Thyroid gland (tissue), 4 donors: Measurements from ENCODE around the gene SOX1.

ENCODE experiments used
- POLR2A ChIP-seq, 2 donors: fragments of 450-650 bp; IDR thresholded peaks; one replicate each; pipeline ENCODE4 v1.6.1; 2017; ENCODE audit warnings: antibody characterized with exemption in 2 of 2, mild to moderate bottlenecking in 2 of 2, moderate library complexity in 1 of 2
- TF ChIP-seq, protein P1 (sequence below), 6 experiments: fragments of 200-600 bp in 3 of 6; fragments of 450-650 bp in 3 of 6; sonication (generic) in 3 of 6; IDR thresholded peaks; one replicate each; pipeline ENCODE4 v1.5.1; 2016 to 2019; ENCODE audit warnings: antibody characterized with exemption in 6 of 6, mild to moderate bottlenecking in 2 of 6, inconsistent platforms in 1 of 6, moderate library complexity in 1 of 6

DNA sequence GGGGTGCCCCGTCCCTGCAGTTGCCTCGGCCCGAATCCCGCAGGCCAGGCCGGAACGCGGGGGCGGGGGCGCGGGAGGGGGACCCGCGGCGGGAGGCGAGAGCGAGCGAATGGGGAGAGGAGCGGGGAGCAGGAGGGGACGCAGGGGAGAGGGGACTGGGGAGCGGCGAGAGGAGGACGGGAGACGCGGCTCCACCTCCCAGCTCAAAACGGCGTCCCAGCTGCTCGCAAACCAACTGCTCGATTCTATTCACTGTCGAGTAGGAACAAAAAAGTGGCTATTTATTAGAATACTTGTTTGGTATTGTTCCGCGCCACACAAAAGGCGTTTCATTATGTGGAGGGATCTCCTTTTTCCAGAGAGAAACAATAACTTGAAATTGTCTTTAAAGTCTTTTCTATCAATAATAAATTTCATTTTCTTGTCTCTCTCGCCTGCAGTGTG, 10.6 kb upstream of the SOX1 start:
- TF ChIP-seq, protein P1, sequence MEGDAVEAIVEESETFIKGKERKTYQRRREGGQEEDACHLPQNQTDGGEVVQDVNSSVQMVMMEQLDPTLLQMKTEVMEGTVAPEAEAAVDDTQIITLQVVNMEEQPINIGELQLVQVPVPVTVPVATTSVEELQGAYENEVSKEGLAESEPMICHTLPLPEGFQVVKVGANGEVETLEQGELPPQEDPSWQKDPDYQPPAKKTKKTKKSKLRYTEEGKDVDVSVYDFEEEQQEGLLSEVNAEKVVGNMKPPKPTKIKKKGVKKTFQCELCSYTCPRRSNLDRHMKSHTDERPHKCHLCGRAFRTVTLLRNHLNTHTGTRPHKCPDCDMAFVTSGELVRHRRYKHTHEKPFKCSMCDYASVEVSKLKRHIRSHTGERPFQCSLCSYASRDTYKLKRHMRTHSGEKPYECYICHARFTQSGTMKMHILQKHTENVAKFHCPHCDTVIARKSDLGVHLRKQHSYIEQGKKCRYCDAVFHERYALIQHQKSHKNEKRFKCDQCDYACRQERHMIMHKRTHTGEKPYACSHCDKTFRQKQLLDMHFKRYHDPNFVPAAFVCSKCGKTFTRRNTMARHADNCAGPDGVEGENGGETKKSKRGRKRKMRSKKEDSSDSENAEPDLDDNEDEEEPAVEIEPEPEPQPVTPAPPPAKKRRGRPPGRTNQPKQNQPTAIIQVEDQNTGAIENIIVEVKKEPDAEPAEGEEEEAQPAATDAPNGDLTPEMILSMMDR (IDR thresholded peaks at IDR 0.05) = no peak
- no peak for TF ChIP-seq POLR2A (IDR thresholded peaks at IDR 0.05)
